ENCODE results near the gene STX16.

Gene STX16

DNA sequence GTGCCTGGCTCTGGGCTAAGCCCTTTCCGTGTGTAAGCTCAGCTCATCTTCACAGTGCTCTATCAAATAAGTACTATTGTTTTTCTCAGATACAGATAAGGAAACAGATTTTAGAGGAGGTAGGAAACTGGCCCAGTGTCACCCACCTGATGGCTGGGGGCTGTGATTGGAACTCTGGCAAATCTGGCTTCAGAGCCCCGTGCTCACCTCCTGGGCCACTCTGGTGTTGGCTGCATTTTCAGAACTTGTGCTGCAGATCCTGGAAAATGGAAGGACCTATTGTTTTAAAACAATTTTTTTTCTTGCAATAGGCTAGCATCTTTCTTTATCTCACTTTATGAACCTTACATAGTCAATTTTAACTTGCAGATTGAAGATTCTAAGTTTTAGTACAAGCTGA, 5.7 kb downstream of the STX16 start:
- no peak for DNase-seq

DNA sequence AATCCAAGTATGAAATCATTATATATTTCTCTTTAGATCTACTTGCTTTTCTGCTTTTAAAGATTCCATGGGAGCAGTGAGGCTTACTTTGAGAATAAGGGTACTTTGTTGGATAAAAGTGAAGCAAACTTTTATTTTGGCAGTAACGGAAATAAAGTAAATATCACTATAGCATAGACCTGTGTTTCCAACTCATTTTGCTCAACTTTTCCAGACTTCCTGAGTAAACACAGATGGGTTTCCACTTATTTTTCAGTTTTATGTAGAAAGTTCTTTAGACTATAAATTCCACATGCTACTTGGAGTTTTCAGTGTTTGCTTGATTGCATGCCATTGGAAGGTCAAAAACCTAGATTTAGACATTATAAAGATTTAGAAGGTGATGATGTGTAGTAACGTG, 6.2 kb downstream of the STX16 start:
- DNase-seq = no peak

GRCh38 chr20:58657986-58658385, 6.9 kb downstream of the STX16 start:
- no peak for DNase-seq

DNA sequence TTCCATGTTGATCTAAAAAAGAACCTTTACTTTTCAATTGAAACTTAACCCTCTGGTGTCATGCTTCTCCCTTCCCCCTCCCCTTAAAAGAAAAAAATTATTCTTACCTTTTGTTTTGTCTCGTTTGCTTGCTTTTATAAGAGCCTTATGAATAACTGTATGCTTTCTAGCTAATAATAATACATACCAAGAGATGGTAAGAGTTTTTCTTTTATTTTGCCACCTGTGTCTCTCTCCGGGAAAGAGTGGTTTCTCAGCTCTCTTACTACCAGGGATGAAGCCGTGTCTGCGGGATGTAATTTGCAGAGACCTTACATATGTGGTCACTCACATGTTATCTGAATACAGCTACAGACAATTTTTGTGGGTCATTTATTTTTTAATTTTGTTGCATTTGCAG, 7.7 kb downstream of the STX16 start:
- no peak for DNase-seq

GRCh38 chr20:58659841-58660240, 8.8 kb downstream of the STX16 start:
- DNase-seq = no peak

DNA sequence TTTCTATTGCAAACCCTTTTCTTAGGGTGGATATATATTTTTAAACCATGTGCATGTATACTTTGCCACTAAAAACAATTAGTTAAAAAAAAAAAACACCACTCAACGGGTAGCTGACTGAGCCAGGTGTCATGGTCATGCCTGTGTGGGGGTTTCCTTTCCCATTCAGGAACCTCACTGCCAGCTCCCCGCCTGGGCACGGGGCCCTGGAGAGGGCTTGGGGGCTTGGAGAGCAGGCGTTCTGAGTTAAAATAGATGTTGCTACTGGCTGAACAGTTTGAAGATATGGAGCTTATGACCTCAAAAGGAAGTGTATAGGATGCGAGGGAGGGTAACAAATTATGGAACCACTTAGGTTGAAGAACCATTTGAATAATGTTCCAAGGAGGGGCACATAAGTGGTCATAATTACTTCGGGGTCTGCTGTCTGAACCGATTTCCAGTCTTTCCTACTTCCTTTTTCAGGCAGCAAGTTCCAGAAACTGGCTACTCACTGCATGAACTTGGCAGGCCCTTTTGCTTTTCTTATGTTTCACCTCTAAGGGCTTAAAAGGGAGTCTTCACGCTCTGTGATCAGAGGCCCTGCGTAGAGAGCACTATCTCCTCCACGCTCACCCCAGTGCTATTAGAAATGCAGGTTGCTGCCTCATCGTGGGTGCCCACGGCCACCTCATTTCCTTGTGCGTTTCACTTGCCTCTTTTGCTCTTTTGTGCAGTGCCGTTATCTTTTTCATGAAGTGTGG, 9.9 kb downstream of the STX16 start:
- DNase-seq = peak; percentile 81

- no peak for DNase-seq
These were observed 10.8 kb downstream of the STX16 start for GRCh38 chr20:58661598-58662473.

GRCh38 chr20:58664331-58664730, 13.2 kb downstream of the STX16 start:
- DNase-seq = no peak

- no peak for DNase-seq
These were observed 13.8 kb downstream of the STX16 start for GRCh38 chr20:58664883-58665282.

- no peak for DNase-seq
These were observed 14.5 kb downstream of the STX16 start for GRCh38 chr20:58665606-58666005.

DNA sequence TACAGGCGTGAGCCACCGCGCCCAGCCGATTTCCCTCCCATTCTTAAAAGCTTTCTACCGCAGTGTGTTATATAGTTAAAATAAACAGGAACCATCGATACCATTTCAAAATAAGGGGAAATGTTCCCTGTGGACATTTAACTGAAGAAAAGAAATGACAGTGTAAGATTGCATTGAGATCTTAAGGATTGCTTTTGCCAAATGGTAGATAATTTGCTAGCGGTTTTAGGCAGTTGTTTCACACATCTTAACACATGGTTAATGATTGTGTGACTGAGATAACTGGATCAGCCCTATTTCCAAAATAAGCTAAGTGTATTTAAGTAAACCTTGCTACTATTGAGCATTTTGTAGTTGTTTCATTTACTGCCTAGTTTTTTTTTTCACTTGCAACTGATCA, 15.6 kb downstream of the STX16 start:
- DNase-seq = no peak

DNA sequence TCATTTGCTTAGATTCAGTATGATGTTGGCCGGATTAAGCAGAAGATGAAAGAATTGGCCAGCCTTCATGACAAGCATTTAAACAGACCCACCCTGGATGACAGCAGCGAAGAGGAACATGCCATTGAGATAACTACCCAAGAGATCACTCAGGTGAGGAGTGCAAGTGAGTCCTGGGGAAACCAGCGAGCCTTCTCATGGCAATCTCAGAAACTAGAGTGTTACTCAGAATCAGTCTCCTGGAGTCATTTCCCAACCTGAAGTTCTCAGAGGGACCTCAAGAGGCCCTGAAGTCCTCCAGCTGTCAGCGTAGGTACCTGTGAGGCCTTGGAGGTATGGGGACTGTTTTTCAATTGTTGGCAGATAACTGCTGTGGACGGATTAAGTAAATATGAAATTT, 16.9 kb downstream of the STX16 start:
- DNase-seq = no peak

DNA sequence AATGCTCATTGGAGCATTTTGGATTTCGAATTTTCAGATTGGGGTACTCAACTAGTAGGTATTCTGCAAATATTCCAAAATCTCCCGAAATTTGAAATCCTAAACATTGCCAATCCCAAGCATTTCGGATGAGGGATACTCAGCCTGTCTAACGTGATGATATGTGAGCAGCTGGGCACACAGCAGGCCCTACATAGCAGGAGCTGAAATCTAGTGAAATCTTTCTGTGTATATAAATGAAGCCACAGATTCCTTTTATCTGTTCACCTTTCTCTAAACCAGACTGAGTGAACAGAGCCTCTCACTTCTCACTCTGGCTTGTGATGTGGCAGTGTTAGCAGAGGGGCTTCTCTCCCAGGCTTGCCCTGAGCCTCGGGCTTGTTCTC, 17.8 kb downstream of the STX16 start:
- DNase-seq = no peak

GRCh38 chr20:58669287-58670006, 18.4 kb downstream of the STX16 start:
- DNase-seq = no peak

DNA sequence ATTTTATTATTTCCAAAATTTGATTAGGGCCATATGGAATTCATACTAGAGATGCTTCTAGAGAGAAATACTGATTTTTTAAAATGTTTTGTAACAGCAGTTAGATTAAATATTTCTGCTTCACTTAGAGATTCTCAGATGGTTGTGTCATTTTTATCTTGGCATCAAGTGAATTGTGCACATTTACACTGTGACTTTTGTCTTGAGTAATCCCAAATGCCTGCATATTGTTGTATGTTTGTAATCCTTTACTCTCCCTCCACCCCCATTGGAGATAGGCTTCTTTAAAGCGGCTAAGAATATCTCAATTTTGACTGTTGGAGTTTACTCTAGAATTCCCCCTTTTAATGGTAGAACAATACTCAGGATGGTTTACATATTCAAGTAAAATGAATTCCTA, 19.0 kb downstream of the STX16 start:
- no peak for DNase-seq

GRCh38 chr20:58670659-58671058, 19.6 kb downstream of the STX16 start:
- no peak for DNase-seq

GRCh38 chr20:58673119-58673518, 22.0 kb downstream of the STX16 start:
- DNase-seq = no peak

- no peak for DNase-seq
These were observed 24.1 kb downstream of the STX16 start for GRCh38 chr20:58675146-58675584.

DNA sequence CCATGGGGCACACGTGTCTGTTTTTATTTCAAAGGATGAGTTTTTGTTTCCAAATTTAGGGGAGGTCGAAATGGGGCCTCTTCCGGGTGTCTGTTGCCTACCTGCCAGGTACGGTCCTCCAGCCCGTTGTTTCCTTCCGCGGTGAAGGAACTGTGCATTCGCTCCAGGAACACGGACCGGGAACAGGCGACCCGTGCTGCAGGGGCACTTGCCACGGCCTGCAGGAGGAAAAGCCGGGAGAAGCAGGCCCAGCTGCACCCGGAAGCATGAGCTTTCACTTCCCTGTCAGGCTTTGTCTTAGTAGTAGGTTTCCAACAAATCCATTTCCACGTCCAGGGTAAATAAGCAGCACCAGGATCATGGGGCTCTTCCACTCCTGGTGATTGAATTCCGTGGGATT, 24.6 kb downstream of the STX16 start:
- DNase-seq = no peak

DNA sequence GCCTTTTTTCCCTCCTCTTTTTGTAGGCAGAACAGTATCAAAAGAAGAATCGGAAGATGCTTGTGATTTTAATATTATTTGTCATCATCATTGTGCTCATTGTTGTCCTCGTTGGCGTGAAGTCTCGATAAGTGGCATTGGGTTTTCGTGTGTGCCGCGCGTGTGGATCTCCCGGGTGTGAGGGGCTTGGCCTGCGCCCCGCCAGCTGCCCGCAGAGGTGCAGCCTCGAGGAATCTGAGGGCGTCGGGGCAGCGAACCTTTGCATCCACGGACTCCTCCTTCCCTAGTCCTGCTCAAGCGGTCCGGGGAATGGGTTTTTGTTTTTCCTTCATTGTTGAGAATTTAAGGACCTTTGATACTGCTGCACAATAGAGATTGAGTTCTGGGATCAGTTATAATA, 25.1 kb downstream of the STX16 start:
- DNase-seq = no peak

DNA sequence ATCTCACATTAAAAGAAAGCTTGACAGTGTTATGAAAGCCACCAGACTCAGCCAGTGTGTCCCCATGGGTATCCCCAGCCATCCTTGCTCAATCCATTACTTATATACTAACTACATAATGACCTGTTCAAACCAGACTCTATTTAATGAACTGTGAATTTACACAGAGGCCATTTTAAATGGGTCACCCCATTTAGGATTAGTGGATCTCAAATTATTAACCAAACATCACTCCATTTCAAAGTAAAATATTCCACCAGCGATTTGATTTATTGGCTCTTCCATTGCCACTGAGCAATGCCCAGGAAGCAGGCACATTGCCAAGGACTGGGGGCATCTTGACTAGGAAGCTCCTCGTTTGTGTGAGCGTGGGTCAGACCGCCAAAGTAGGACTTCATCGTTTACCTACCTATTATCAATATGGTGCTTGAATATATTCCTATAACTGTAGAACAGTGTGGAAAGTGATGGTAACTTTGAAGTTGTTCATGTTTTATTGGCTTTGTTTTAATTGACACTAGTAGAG, 26.1 kb downstream of the STX16 start:
- DNase-seq = no peak

- DNase-seq = no peak
These were observed 26.7 kb downstream of the STX16 start for GRCh38 chr20:58677808-58678207.

GRCh38 chr20:58678806-58679205, 27.7 kb downstream of the STX16 start:
- DNase-seq = no peak

Data from activated effector memory CD4-positive, alpha-beta T cell treated with anti-CD3 and anti-CD28 coated beads, Interleukin-2, amount 50 U/mL, for 16 hours (primary cell).